ENCODE measurements around the gene ID1. TPM values are rescaled to one million over a fixed set of nuclear protein-coding genes. Genes with fewer than 3 reads are reported as not detected.
"Not testable (repeated sequence)": the region's sequence is repeated elsewhere in the genome, so short reads cannot be mapped to it uniquely, and the experiment has no call there.

ID1 gene
- total RNA-seq, 1 experiment from 2014 or later, result 315 TPM

GRCh38 chr20:31637660-31638059 lies 32.6 kb downstream of the ID1 start, which contains the start of gene COX4I2:
COX4I2 (plus strand) TSS chr20:31637912; CDS start chr20:31639018, 1,106 bp downstream.
- no peak for DNase-seq (ENCODE audit: low read depth)

- no peak for DNase-seq (ENCODE audit: low read depth)
These were observed 33.2 kb downstream of the ID1 start for GRCh38 chr20:31638317-31638716.

- no peak for DNase-seq (ENCODE audit: low read depth)
These were observed 33.7 kb downstream of the ID1 start for GRCh38 chr20:31638816-31639215.

GRCh38 chr20:31640259-31640658 lies 35.2 kb downstream of the ID1 start:
- no peak for DNase-seq (ENCODE audit: low read depth)

- DNase-seq (ENCODE audit: low read depth), result no peak
These were observed 36.3 kb downstream of the ID1 start for GRCh38 chr20:31641391-31641790.

- DNase-seq (ENCODE audit: low read depth), result no peak
These were observed 37.7 kb downstream of the ID1 start for GRCh38 chr20:31642837-31643236.

- DNase-seq (ENCODE audit: low read depth), result no peak
These were observed 38.4 kb downstream of the ID1 start for GRCh38 chr20:31643522-31643921.

GRCh38 chr20:31644701-31645100 lies 39.6 kb downstream of the ID1 start:
- DNase-seq (ENCODE audit: low read depth), result no peak

- not testable (repeated sequence) for DNase-seq (ENCODE audit: low read depth)
These were observed 43.0 kb downstream of the ID1 start for GRCh38 chr20:31648104-31648503.

GRCh38 chr20:31652917-31653396 lies 47.9 kb downstream of the ID1 start:
- peak; percentile 53 for DNase-seq (ENCODE audit: low read depth)

- no peak for DNase-seq (ENCODE audit: low read depth)
These were observed 48.5 kb downstream of the ID1 start for GRCh38 chr20:31653561-31653960.

GRCh38 chr20:31654534-31654933 lies 49.4 kb downstream of the ID1 start:
- DNase-seq (ENCODE audit: low read depth), result no peak

Other genes starting within 250 kb of the ID1 start
- gene DEFB118, start 236.7 kb upstream of the ID1 start, total RNA-seq (2014; rRNA removed; shearing (Covaris generic)), result not detected in 2 replicates
- not detected in 2 replicates for gene DEFB119, start 214.7 kb upstream of the ID1 start, total RNA-seq (2014; rRNA removed; shearing (Covaris generic))
- gene DEFB121, start 199.1 kb upstream of the ID1 start, total RNA-seq (2014; rRNA removed; shearing (Covaris generic)), result not detected in 2 replicates
- gene DEFB123, start 164.7 kb upstream of the ID1 start, total RNA-seq (2014; rRNA removed; shearing (Covaris generic)), result not detected in 2 replicates
- gene DEFB124, start 130.2 kb upstream of the ID1 start, total RNA-seq (2014; rRNA removed; shearing (Covaris generic)), result not detected in 2 replicates
- 0.24 and 0.39 TPM in 2 replicates for gene REM1, start 130.0 kb upstream of the ID1 start, total RNA-seq (2014; rRNA removed; shearing (Covaris generic))
- 176 and 179 TPM in 2 replicates for gene HM13, start 90.8 kb upstream of the ID1 start, total RNA-seq (2014; rRNA removed; shearing (Covaris generic))
- gene COX4I2, start 32.6 kb downstream of the ID1 start, total RNA-seq (2014; rRNA removed; shearing (Covaris generic)), result not detected in 2 replicates
- gene BCL2L1, start 117.6 kb downstream of the ID1 start, total RNA-seq (2014; rRNA removed; shearing (Covaris generic)), result 71.8 and 86.4 TPM in 2 replicates
- gene TPX2, start 134.0 kb downstream of the ID1 start, total RNA-seq (2014; rRNA removed; shearing (Covaris generic)), result 293 and 312 TPM in 2 replicates
- 0.36 and 0.59 TPM in 2 replicates for gene MYLK2, start 214.1 kb downstream of the ID1 start, total RNA-seq (2014; rRNA removed; shearing (Covaris generic))
- 0.24 and 0.39 TPM in 2 replicates for gene FOXS1, start 240.3 kb downstream of the ID1 start, total RNA-seq (2014; rRNA removed; shearing (Covaris generic))

Data from RPMI7951 (cell line).